Rectal smooth muscle tissue (tissue), 1 donor: ENCODE results near the gene KLRC2.

Source experiments
- H3K27ac ChIP-seq: one replicate; pipeline ENCODE4 v1.7.0; 2013; ENCODE audit warnings: low read depth, low read length, inconsistent platforms
- H3K27me3 ChIP-seq: one replicate; pipeline ENCODE4 v1.7.0; 2013; ENCODE audit warnings: low read length; ENCODE audit not compliant: control insufficient read depth, insufficient read depth
- H3K36me3 ChIP-seq: one replicate; pipeline ENCODE4 v1.7.0; 2013; ENCODE audit warnings: low read length; ENCODE audit not compliant: control insufficient read depth, insufficient read depth
- H3K4me1 ChIP-seq: one replicate; pipeline ENCODE4 v1.7.0; 2013; ENCODE audit warnings: low read length; ENCODE audit not compliant: control insufficient read depth, insufficient read depth
- H3K4me3 ChIP-seq: one replicate; pipeline ENCODE4 v1.7.0; 2013; ENCODE audit warnings: low read length
- H3K9ac ChIP-seq: one replicate; pipeline ENCODE4 v1.7.0; 2013; ENCODE audit warnings: low read length

KLRC2 gene

GRCh38 chr12:10385166-10385613, 50.6 kb downstream of the KLRC2 start:
- Histone ChIP-seq H3K4me1 (no peaks in the 10 kb centered on the region), H3K27ac (no peak overlapping the region), H3K4me3 (no peak overlapping the region), H3K9ac (no peak overlapping the region), H3K27me3 (no peaks in the 10 kb centered on the region), H3K36me3 (no peaks in the 10 kb centered on the region)

GRCh38 chr12:10384191-10384590, 51.6 kb downstream of the KLRC2 start:
- H3K4me3 ChIP-seq, result no peak overlapping the region
- no peak overlapping the region for H3K9ac ChIP-seq
- no peaks in the 10 kb centered on the region for H3K36me3 ChIP-seq
- no peak overlapping the region for H3K27ac ChIP-seq
- no peaks in the 10 kb centered on the region for H3K27me3 ChIP-seq
- no peaks in the 10 kb centered on the region for H3K4me1 ChIP-seq

GRCh38 chr12:10381928-10382628, 53.7 kb downstream of the KLRC2 start:
- Histone ChIP-seq H3K9ac (no peak overlapping the region), H3K27ac (no peak overlapping the region), H3K36me3 (no peaks in the 10 kb centered on the region), H3K27me3 (no peaks in the 10 kb centered on the region), H3K4me1 (no peaks in the 10 kb centered on the region), H3K4me3 (no peak overlapping the region)
